Left lobe of liver (tissue), 2 donors: ENCODE results near the gene GABBR2. TPM values are rescaled to one million over a fixed set of nuclear protein-coding genes. Genes with fewer than 3 reads are reported as not detected.

Experiments
- ATAC-seq: fragments of 200-7000 bp; cut with Tn5 transposase; one replicate; pipeline ENCODE4 v1.9.1; 2020; ENCODE audit warnings: mild to moderate bottlenecking, moderate library complexity
- DNase-seq: peaks from one replicate; pipeline ENCODE4 v3.0.0-alpha.2; 2020; ENCODE audit warnings: low spot score
- total RNA-seq: library from RNA; stranded (reverse); gene quantifications from one replicate; pipeline ENCODE4 v1.2.1, GENCODE V29; 2021
- donor health status: DM: no; HTN: no; CAD: no; lungs with moderate emphysema.
- donor health status: DM: no; HTN: yes; CAD: no.

Gene GABBR2
- total RNA-seq, 1 donor from 2014 or later: not detected

- ATAC-seq: no peak
These were observed 344.6 kb downstream of the GABBR2 start for GRCh38 chr9:98364086-98364485.

GRCh38 chr9:98363644-98364043 is 345.1 kb downstream of the GABBR2 start:
- DNase-seq (no peak), ATAC-seq (no peak)

More at GRCh38 chr9:98364086-98364485, 344.6 kb downstream of the GABBR2 start:
- DNase-seq: no peak

- ATAC-seq (no peak), DNase-seq (no peak)
These were observed 346.0 kb downstream of the GABBR2 start for GRCh38 chr9:98362624-98363252.

GRCh38 chr9:98361645-98362044 is 347.1 kb downstream of the GABBR2 start:
- no peak for ATAC-seq
- DNase-seq: no peak

- no peak for ATAC-seq
These were observed 348.5 kb downstream of the GABBR2 start for GRCh38 chr9:98360176-98360708.

GRCh38 chr9:98359569-98359968 is 349.2 kb downstream of the GABBR2 start:
- no peak for ATAC-seq

More at GRCh38 chr9:98360176-98360708, 348.5 kb downstream of the GABBR2 start:
- no peak for DNase-seq

GRCh38 chr9:98357921-98358535 is 350.7 kb downstream of the GABBR2 start:
- ATAC-seq (no peak), DNase-seq (no peak)

More at GRCh38 chr9:98359569-98359968, 349.2 kb downstream of the GABBR2 start:
- no peak for DNase-seq

- no peak for ATAC-seq
- no peak for DNase-seq
These were observed 351.6 kb downstream of the GABBR2 start for GRCh38 chr9:98356953-98357690.

- DNase-seq: no peak
- ATAC-seq: no peak
These were observed 352.4 kb downstream of the GABBR2 start for GRCh38 chr9:98356326-98356725.

GRCh38 chr9:98351370-98351769 is 357.4 kb downstream of the GABBR2 start:
- no peak for DNase-seq

GRCh38 chr9:98347642-98348041 is 361.1 kb downstream of the GABBR2 start:
- DNase-seq (no peak), ATAC-seq (no peak)

More at GRCh38 chr9:98351370-98351769, 357.4 kb downstream of the GABBR2 start:
- ATAC-seq: no peak

GRCh38 chr9:98345011-98345410 is 363.7 kb downstream of the GABBR2 start:
- no peak for ATAC-seq

GRCh38 chr9:98344581-98344980 is 364.2 kb downstream of the GABBR2 start:
- ATAC-seq: no peak

More at GRCh38 chr9:98345011-98345410, 363.7 kb downstream of the GABBR2 start:
- no peak for DNase-seq

GRCh38 chr9:98342820-98343210 is 365.9 kb downstream of the GABBR2 start:
- DNase-seq (no peak), ATAC-seq (no peak)

More at GRCh38 chr9:98344581-98344980, 364.2 kb downstream of the GABBR2 start:
- DNase-seq: no peak

GRCh38 chr9:98342098-98342819 is 366.5 kb downstream of the GABBR2 start:
- ATAC-seq (no peak), DNase-seq (no peak)

GRCh38 chr9:98341157-98342097 is 367.3 kb downstream of the GABBR2 start:
- no peak for ATAC-seq
- DNase-seq: no peak

GRCh38 chr9:98339987-98340800 is 368.5 kb downstream of the GABBR2 start:
- ATAC-seq: no peak
- no peak for DNase-seq

GRCh38 chr9:98335661-98336060 is 373.1 kb downstream of the GABBR2 start:
- DNase-seq (no peak), ATAC-seq (no peak)

- ATAC-seq (no peak), DNase-seq (no peak)
These were observed 373.9 kb downstream of the GABBR2 start for GRCh38 chr9:98334796-98335195.
